GM20000 (cell line): Measurements from ENCODE around the gene HOXB8.

Experiments used
- DNase-seq: peaks from one replicate; pipeline ENCODE4 v3.0.0; 2012; ENCODE audit warnings: low spot score
- TF ChIP-seq, protein P1 (sequence below): IDR thresholded peaks from 2 replicates; pipeline ENCODE4 v1.5.1; 2012; ENCODE audit warnings: mild to moderate bottlenecking, control low read depth; ENCODE audit errors: extremely low read depth, missing control alignments

The HOXB8 gene

DNA sequence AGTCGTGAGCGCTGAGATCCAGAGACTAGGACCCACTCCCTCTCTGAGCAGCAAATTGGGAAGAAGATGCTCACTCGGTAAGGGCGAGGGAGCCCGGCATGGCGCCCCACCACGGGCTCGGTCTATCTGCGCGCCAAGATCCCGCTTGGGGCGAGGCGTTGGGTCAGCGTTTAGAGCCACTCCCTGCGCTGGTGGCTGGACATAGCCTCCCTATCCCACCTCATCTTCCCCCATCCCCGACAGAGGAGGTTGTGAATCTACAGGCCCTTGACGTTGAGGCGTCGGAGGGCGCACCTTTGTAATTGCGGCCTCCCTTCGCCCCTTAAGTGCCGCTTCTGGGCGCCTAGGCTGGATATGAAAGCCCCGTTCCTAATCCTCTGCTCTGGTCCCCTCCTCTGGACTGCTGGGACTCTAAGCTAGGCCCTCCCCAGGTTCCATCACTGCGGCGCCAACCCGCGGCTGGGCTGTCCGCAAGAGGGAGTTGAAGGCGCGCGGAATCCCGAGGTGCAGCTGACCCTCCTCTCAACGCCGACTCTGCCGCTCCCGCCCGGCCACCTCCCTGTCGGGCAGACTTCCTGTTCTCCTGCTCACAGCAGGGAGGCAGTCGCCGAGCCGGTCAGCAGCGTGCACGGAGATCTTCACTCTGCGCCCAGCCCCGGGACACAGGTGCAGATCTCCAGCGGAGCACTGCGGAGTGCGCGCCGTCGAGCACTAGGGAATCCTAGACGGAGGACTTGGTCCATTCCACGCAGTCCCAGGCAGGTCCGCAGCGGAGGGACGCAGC, 27.2 kb upstream of the HOXB8 start:
- TF ChIP-seq, protein P1, sequence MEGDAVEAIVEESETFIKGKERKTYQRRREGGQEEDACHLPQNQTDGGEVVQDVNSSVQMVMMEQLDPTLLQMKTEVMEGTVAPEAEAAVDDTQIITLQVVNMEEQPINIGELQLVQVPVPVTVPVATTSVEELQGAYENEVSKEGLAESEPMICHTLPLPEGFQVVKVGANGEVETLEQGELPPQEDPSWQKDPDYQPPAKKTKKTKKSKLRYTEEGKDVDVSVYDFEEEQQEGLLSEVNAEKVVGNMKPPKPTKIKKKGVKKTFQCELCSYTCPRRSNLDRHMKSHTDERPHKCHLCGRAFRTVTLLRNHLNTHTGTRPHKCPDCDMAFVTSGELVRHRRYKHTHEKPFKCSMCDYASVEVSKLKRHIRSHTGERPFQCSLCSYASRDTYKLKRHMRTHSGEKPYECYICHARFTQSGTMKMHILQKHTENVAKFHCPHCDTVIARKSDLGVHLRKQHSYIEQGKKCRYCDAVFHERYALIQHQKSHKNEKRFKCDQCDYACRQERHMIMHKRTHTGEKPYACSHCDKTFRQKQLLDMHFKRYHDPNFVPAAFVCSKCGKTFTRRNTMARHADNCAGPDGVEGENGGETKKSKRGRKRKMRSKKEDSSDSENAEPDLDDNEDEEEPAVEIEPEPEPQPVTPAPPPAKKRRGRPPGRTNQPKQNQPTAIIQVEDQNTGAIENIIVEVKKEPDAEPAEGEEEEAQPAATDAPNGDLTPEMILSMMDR = no peak
- DNase-seq = peak; percentile 35

DNA sequence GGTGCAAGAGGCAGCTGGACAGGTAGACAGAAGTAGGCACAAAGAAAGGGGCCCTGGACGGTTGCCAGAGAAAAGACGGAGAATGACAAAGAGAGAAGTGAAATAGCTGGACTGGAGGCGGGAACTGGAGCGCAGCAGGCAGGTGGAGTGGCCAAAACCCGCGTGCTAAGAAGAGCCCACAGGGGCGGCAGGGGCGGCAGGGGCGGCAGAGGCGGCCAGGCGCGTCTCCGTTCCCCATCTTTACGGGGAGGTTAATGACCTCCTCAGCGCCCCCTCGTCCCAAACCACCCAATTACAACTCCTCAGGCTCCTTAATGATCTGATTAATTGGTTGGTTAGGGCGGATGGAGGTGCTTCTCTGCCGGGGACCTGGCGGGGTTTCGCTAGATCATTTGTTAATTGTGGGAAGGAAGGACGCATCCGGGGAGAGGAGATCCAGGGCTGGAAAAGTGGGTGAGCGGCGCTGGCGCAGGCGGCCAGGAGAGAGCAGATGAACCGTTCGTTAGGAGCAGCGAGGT, 26.5 kb upstream of the HOXB8 start:
- DNase-seq = no peak
- TF ChIP-seq, protein P1 = no peak

DNA sequence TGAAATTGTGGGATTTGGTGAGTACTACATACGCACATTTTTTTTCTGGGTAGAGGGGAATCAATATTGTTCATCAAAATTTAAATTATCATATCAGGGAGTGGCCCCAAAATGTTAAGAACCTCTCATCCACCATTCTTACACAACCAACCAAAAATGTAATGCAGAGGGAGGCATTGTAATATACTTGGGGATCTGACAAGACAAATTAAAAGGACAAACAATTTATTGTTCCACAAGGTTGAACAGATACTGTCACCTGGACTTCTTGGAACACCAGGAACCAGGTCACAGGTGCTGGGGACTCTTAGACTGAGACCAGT, 25.7 kb upstream of the HOXB8 start:
- TF ChIP-seq, protein P1 = no peak

DNA sequence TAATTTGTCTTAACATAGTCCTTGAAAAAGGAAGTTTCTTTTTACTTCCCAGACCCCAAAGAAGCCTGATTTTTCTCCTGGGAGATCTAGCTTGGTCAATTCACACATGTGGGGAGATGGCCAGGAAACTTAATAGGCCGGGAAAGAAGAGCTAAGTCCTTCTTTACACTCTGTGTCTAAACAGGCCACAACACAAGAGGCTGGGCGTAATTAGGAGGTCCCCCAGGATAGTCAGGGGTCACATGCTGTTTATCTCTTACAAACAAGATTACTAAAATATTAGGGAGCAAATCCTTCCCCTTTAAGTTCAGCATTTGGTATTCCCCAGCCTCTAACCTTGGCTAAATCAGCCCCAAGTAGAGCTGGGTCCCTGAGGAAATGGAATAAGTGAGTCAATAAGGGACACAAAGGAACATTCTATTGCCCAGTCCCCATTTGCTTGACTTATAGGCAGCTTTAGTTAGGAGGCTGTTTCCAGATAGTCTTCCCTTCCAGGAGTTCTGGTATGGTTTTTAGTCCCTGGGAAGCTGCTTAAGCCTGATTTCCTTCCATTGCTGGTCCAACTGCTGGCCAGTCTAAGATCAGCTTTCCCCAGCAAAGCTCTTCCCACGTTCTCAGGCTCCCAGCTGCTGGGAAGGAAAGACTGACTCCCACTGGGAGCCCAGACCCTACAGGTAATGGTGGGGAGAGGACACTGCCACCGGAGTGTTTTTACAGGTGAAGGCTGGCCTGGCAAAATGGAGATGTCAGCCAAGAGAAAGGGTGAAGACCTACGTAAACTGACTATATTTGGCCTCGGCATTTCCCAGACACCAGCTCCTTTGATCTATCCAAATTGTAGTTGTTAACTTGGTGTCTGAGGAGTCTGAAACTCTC, 25.1 kb upstream of the HOXB8 start:
- TF ChIP-seq, protein P1 = no peak
- DNase-seq = no peak

More for the DNA sequence above, 25.7 kb upstream of the HOXB8 start:
- DNase-seq = no peak

DNA sequence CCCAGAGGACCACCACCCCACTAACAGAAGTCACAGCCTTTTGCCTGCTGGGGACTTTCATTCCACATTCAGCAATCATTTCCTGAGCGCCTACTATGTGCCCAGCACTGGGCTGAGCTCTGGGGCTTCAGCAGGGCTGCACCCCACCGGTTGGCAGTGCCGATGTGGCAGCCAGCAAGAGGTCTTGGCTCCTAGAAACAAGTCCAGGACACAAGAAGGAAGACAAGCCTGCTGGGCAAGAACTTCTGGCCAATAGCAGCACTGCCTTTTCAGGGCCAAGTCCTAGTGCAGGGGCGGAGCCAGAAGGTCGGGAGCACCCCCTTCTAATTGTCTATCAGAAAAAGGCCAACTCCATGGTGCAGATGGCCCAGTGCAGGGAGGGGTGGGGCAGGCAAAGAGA, 24.0 kb upstream of the HOXB8 start:
- no peak for DNase-seq
- TF ChIP-seq, protein P1 = no peak

DNA sequence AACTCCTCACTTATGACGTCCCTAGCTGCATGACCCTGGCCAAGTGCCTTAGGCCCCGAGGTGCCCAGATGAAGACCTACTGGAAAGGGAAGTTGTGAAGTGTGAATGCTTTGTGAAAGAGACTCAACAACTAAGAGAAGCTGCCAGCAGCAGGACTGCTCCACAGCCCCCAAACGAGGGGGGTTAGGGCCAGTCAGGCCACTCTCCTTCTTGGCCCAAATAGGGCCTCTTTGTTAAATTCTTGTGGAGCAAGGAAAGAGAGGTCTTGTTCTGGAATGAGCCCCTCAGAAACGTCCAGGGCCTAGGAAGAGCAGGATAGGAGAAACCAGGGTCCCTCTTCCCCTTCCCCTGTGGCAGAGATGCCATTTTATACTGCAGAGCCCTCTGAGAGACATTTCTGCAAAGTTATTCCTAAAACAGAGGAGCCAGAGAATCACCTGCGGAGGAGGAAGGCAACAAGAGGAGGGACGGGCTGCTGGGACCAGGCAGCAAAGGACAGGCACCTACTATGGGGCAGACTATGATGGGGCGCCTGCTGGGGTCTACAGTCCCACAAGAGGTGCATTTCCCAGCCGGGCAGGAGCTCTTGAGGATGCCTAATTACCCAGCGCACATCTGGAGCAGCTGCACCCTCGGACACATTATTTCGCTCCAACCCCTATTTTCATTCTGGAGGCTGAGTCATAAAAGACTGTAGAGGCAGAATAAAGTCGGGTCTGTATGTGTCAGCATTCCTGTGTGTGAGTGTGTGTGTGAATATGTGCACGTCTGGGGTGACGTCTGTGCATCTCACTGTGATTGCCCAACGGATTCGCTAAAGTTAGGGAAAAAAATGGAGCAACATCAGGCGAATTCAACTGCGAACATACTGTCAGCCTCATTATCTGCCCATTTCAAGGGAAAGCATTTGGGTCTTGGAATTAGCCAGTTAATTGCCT, 22.5 kb upstream of the HOXB8 start:
- TF ChIP-seq, protein P1 = no peak
- DNase-seq = no peak
